Sigmoid colon (tissue), 4 donors: ENCODE data around the gene CEP170B.

Source experiments
- CTCF ChIP-seq, 4 experiments: fragments of 450-650 bp in 3 of 4; fragments of 200-600 bp in 1 of 4; IDR thresholded peaks; one replicate each; pipeline ENCODE4 v1.5.1; 2016 to 2019; ENCODE audit warnings: antibody characterized with exemption in 4 of 4, mild to moderate bottlenecking in 3 of 4, moderate library complexity in 2 of 4
- POLR2A ChIP-seq, 2 donors: fragments of 450-650 bp; IDR thresholded peaks; one replicate each; pipeline ENCODE4 v1.6.1; 2016; ENCODE audit warnings: antibody characterized with exemption in 2 of 2, mild to moderate bottlenecking in 2 of 2, moderate library complexity in 2 of 2
- POLR2AphosphoS5 ChIP-seq, 4 donors: sonication (generic); formaldehyde crosslinking; IDR thresholded peaks; one replicate each; pipeline ENCODE4 v1.6.1; 2017; ENCODE audit warnings: antibody characterized with exemption in 4 of 4

- TF ChIP-seq CTCF (IDR thresholded peaks at IDR 0.05) (no peak), POLR2AphosphoS5 (IDR thresholded peaks at IDR 0.05) (no peak), POLR2A (IDR thresholded peaks at IDR 0.05) (no peak)
Observed at GRCh38 chr14:104886690-104887622, 21.9 kb downstream of the CEP170B start.
